ENCODE data around the gene SCARB2. TPM values are rescaled to one million over a fixed set of nuclear protein-coding genes. Genes with fewer than 3 reads are reported as not detected.

Gene SCARB2
- total RNA-seq, 1 donor from 2014 or later = 106 TPM

DNA sequence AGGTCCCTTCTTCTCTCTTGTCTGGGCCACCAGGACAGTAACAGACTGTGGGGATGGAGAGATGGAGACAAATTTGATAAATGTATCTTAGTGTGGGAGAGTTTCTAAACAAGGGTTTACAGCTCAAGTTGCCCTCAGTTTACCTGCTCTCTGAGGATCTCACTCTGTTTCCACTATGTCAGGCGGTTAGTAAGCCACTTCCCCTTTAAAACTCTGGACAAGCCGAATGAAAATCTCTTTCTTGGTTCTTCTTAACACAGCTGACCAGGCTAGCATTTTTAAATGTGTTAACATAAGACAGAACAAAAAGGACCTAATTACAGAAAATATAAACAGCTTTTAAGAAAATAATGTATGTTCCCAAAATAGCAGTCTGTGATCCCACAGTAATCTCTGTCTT lies 2.9 kb upstream of the SCARB2 start:
- Mint-ChIP-seq H3K27me3 (ENCODE audit: low read depth) (no peaks in the 10 kb centered on the region), H3K4me1 (peaks cover 34% of the 10 kb centered on the region), H3K27ac (no peak overlapping the region), H3K36me3 (no peaks in the 10 kb centered on the region), H3K9me3 (no peaks in the 10 kb centered on the region), H3K4me3 (no peak overlapping the region)
- TF ChIP-seq, protein P1, sequence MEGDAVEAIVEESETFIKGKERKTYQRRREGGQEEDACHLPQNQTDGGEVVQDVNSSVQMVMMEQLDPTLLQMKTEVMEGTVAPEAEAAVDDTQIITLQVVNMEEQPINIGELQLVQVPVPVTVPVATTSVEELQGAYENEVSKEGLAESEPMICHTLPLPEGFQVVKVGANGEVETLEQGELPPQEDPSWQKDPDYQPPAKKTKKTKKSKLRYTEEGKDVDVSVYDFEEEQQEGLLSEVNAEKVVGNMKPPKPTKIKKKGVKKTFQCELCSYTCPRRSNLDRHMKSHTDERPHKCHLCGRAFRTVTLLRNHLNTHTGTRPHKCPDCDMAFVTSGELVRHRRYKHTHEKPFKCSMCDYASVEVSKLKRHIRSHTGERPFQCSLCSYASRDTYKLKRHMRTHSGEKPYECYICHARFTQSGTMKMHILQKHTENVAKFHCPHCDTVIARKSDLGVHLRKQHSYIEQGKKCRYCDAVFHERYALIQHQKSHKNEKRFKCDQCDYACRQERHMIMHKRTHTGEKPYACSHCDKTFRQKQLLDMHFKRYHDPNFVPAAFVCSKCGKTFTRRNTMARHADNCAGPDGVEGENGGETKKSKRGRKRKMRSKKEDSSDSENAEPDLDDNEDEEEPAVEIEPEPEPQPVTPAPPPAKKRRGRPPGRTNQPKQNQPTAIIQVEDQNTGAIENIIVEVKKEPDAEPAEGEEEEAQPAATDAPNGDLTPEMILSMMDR (IDR thresholded peaks at IDR 0.05; ENCODE audit: unreplicated experiment) = no peak
- peak in 1 of 2 experiments; percentile 5 for DNase-seq (ENCODE audit: low spot score in 2 of 2, unreplicated experiment in 2 of 2)

- peak in 1 of 2 experiments; percentile 24 for DNase-seq (ENCODE audit: low spot score in 2 of 2, unreplicated experiment in 2 of 2)
- no peaks in the 10 kb centered on the region for H3K27me3 Mint-ChIP-seq (ENCODE audit: low read depth)
Observed at GRCh38 chr4:76215077-76215476, 1.5 kb upstream of the SCARB2 start.

GRCh38 chr4:76214177-76214675 lies 602 bp upstream of the SCARB2 start:
- TF ChIP-seq, protein P1 (IDR thresholded peaks at IDR 0.05; ENCODE audit: unreplicated experiment) = no peak
- Mint-ChIP-seq H3K36me3 (no peaks in the 10 kb centered on the region), H3K4me3 (peak overlapping the region; percentile 77), H3K27me3 (ENCODE audit: low read depth) (no peaks in the 10 kb centered on the region), H3K9me3 (no peaks in the 10 kb centered on the region), H3K27ac (peak overlapping the region; percentile 92), H3K4me1 (peaks cover 41% of the 10 kb centered on the region)
- DNase-seq (ENCODE audit: low spot score in 2 of 2, unreplicated experiment in 2 of 2) = no peak

More at GRCh38 chr4:76215077-76215476, 1.5 kb upstream of the SCARB2 start:
- Mint-ChIP-seq H3K27ac (no peak overlapping the region), H3K4me3 (no peak overlapping the region), H3K36me3 (no peaks in the 10 kb centered on the region), H3K9me3 (no peaks in the 10 kb centered on the region), H3K4me1 (peaks cover 41% of the 10 kb centered on the region)
- TF ChIP-seq, protein P1 (IDR thresholded peaks at IDR 0.05; ENCODE audit: unreplicated experiment) = no peak

DNA sequence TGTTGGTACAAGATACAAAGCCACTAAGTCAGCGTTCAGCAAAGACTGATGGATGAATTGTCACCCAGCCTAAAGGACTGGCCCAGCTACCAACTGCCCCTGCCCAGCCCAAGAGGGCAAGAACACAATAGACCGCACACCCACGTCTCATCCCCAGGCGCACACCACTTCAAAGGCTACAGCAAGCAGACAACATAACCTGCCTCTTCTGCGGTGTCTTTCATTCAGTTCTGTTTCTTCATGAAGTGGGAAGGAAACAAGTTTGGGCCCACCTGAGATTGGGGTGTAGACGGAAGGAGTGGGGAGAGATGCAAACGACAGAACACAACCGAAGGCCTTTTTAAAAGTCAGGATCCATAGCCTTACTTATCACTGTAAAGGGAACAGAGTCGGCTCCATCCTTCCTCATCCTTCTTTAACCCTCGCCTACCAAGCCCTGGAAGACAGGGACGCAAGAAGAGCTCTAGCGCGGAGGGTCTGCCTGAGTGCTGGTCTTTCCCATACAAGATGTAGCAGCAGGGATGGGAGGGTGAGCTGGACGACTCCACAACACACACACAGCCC lies 691 bp downstream of the SCARB2 start:
- peaks cover 52% of the 10 kb centered on the region for H3K4me1 Mint-ChIP-seq
- no peaks in the 10 kb centered on the region for H3K9me3 Mint-ChIP-seq
- H3K27me3 Mint-ChIP-seq (ENCODE audit: low read depth) = no peaks in the 10 kb centered on the region
- peak overlapping the region; percentile 98 for H3K27ac Mint-ChIP-seq
- DNase-seq (ENCODE audit: low spot score in 2 of 2, unreplicated experiment in 2 of 2) = peak in 1 of 2 experiments; percentile 40
- H3K4me3 Mint-ChIP-seq = peak overlapping the region; percentile 91
- H3K36me3 Mint-ChIP-seq = no peaks in the 10 kb centered on the region
- TF ChIP-seq, protein P1 (IDR thresholded peaks at IDR 0.05; ENCODE audit: unreplicated experiment) = no peak

DNA sequence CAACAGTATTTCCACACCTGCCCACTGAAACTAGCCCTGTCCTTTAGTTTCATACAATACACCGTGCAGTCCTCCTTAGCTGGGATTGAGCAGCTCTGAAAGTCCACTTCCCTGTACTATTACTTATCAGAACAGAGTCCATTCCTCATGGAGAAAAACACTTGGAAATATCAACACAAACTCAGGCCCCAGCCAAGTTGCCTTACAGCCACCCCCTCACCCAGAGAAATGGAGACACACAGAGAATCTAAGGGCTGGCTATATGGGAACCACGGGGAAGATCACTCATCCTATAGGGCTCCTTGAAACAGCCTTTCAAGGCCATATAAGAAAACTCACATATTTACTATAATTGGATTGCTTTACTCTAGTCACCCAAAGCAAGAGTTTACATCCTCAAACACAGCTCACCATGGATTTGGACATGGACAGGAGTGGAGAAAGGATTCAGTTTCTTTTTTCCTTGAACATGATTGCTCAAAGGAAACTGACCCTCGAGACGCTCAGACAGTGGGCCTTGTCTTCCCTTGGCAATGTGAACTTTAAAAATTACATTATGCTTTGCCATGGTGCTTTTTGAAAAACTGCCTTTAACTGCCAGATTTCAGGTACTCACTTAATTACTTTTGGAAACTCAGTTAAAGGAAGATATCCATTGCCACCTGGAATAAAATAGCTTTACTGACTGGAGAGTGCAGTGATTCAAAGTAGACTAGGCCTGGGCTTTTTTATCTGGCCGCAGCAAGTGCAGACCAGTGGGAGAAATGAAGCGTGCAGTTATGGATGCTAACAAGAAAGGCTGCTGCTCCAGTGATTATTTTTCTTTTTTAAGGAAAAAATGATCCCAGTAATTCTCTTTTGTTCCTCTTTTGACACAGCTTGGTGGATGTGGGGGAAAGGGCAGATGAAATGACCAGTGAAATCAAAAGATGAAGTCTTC lies 1.6 kb downstream of the SCARB2 start:
- peak overlapping the region; percentile 91 for H3K4me3 Mint-ChIP-seq
- H3K27me3 Mint-ChIP-seq (ENCODE audit: low read depth) = no peaks in the 10 kb centered on the region
- H3K4me1 Mint-ChIP-seq = peaks cover 56% of the 10 kb centered on the region
- TF ChIP-seq, protein P1 (IDR thresholded peaks at IDR 0.05; ENCODE audit: unreplicated experiment) = no peak
- no peaks in the 10 kb centered on the region for H3K9me3 Mint-ChIP-seq
- peak in 1 of 2 experiments; percentile 24 for DNase-seq (ENCODE audit: low spot score in 2 of 2, unreplicated experiment in 2 of 2)
- H3K27ac Mint-ChIP-seq = peak overlapping the region; percentile 98
- H3K36me3 Mint-ChIP-seq = no peaks in the 10 kb centered on the region

Data from mesothelial cell of epicardium (in vitro differentiated cells).